SH-SY5Y (cell line): Measurements from ENCODE around the gene WAPL.

ENCODE experiments used
- GATA2 ChIP-seq: IDR thresholded peaks from 2 replicates; pipeline ENCODE4 v1.6.1; 2011; ENCODE audit warnings: mild to moderate bottlenecking, low read depth, low read length
- GATA3 ChIP-seq: IDR thresholded peaks from 2 replicates; pipeline ENCODE4 v1.6.1; 2011; ENCODE audit warnings: low read depth, mild to moderate bottlenecking, low read length, moderate library complexity

DNA sequence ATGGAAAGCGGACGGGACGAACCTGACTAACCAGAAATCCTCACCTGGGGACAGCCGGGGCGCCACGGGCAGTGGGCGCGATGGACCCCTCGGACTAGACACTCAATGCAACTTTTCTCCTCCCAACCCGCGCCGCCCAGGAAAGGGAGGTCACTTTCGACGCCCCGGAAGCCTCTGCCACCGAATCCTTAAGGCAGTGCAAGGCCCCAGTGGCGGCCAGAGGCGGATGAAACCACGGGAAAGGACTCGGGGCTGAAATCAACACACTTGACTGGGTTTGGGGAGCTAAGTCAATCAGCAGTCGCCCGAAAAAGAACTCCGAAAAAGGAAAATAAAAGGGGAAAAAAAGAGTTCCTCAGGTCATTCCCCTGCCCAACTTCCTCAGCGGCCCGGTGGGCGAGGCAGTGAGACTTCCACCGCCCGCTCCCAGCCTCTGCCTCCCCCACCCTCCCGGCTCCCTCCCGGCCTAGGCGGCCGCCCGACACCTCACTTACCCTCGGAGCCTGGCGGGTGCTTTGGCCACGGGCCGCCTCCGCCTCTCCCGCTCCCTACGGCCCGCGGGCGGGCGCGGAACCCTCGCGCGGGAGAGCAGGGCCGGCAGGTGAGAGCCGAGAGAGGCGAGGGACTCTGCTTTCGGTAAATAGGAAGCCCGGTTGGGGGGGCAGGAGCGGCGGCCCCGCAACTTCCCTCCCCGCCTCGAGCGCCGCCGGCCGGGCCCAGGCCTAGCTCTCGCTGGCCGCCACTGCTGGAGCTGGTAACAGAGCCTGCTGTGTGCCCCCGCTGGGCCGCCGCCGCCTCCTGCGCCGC, 518 bp downstream of the WAPL start:
- TF ChIP-seq GATA3 (no peak), GATA2 (no peak)
